M059J (cell line): ENCODE measurements around the gene PTPRN2. TPM values are rescaled to one million over a fixed set of nuclear protein-coding genes. Genes with fewer than 3 reads are reported as not detected.
"Not testable (repeated sequence)": the region's sequence is repeated elsewhere in the genome, so short reads cannot be mapped to it uniquely, and the experiment has no call there.

Experiments
- DNase-seq: peaks from one replicate; pipeline ENCODE4 v3.0.0-alpha.2; 2012; ENCODE audit warnings: low read depth
- total RNA-seq: library from RNA; depleted of rRNA; stranded (reverse); fragments of >200 nt; shearing (Covaris generic); gene quantifications from 2 replicates; pipeline ENCODE4 v1.2.3, GENCODE V29; 2014

The PTPRN2 gene
- total RNA-seq, 1 experiment from 2014 or later = 2.3 TPM

- DNase-seq = no peak
These were observed 36.7 kb downstream of the PTPRN2 start for GRCh38 chr7:158550886-158551452.

- no peak for DNase-seq
These were observed 37.3 kb downstream of the PTPRN2 start for GRCh38 chr7:158550394-158550700.

- DNase-seq = no peak
These were observed 37.8 kb downstream of the PTPRN2 start for GRCh38 chr7:158549616-158550393.

- no peak for DNase-seq
These were observed 38.4 kb downstream of the PTPRN2 start for GRCh38 chr7:158549176-158549615.

- DNase-seq = no peak
These were observed 38.9 kb downstream of the PTPRN2 start for GRCh38 chr7:158548726-158549125.

- no peak for DNase-seq
These were observed 39.8 kb downstream of the PTPRN2 start for GRCh38 chr7:158547817-158548216.

- DNase-seq = no peak
These were observed 41.0 kb downstream of the PTPRN2 start for GRCh38 chr7:158546626-158547025.

GRCh38 chr7:158546214-158546613 is 41.4 kb downstream of the PTPRN2 start:
- no peak for DNase-seq

GRCh38 chr7:158544708-158545107 is 42.9 kb downstream of the PTPRN2 start:
- DNase-seq = no peak

GRCh38 chr7:158543840-158544239 is 43.8 kb downstream of the PTPRN2 start:
- no peak for DNase-seq

- no peak for DNase-seq
These were observed 44.7 kb downstream of the PTPRN2 start for GRCh38 chr7:158542651-158543566.

GRCh38 chr7:158541346-158542010 is 46.1 kb downstream of the PTPRN2 start:
- peak; percentile 4 for DNase-seq

GRCh38 chr7:158539711-158540146 is 47.9 kb downstream of the PTPRN2 start:
- no peak for DNase-seq

GRCh38 chr7:158538156-158538946 is 49.3 kb downstream of the PTPRN2 start:
- DNase-seq = no peak

GRCh38 chr7:158537516-158537882 is 50.1 kb downstream of the PTPRN2 start:
- DNase-seq = no peak

- no peak for DNase-seq
These were observed 50.6 kb downstream of the PTPRN2 start for GRCh38 chr7:158536871-158537515.

- no peak for DNase-seq
These were observed 52.5 kb downstream of the PTPRN2 start for GRCh38 chr7:158535079-158535478.

- no peak for DNase-seq
These were observed 53.0 kb downstream of the PTPRN2 start for GRCh38 chr7:158534598-158534997.

- DNase-seq = not testable (repeated sequence)
These were observed 53.5 kb downstream of the PTPRN2 start for GRCh38 chr7:158534134-158534515.

- no peak for DNase-seq
These were observed 54.1 kb downstream of the PTPRN2 start for GRCh38 chr7:158533386-158534133.
